Osteoblast (primary cell): Measurements from ENCODE around the gene EDEM3. TPM values are rescaled to one million over a fixed set of nuclear protein-coding genes. Genes with fewer than 3 reads are reported as not detected.
A peak's percentile ranks its signal among the peaks of the same experiment; 100 is the strongest.

Experiments used
- DNase-seq: peaks from one replicate; pipeline ENCODE4 v3.0.0; 2011; ENCODE audit warnings: low spot score, mixed read lengths; ENCODE audit not compliant: insufficient read length; ENCODE audit errors: missing footprints
- H2AFZ ChIP-seq: 2 replicates; pipeline ENCODE4 v1.6.0; 2011; ENCODE audit warnings: mild to moderate bottlenecking, low read length
- H3K27ac ChIP-seq: 2 replicates; pipeline ENCODE4 v1.5.1; 2011; ENCODE audit warnings: mild to moderate bottlenecking, low read depth, low read length, moderate library complexity
- H3K27me3 ChIP-seq: 2 replicates; pipeline ENCODE4 v1.6.0; 2012; ENCODE audit warnings: mild to moderate bottlenecking, control low read depth, inconsistent platforms, low read length, moderate library complexity; ENCODE audit not compliant: insufficient read depth
- H3K36me3 ChIP-seq: 2 replicates; pipeline ENCODE4 v1.5.1; 2011; ENCODE audit warnings: mild to moderate bottlenecking, low read length, control low read depth, moderate library complexity; ENCODE audit not compliant: insufficient read depth
- H3K4me1 ChIP-seq: 2 replicates; pipeline ENCODE4 v1.5.1; 2011; ENCODE audit warnings: mild to moderate bottlenecking, low read length, control low read depth, moderate library complexity; ENCODE audit not compliant: insufficient read depth
- H3K4me2 ChIP-seq: 2 replicates; pipeline ENCODE4 v1.6.0; 2011; ENCODE audit warnings: mild to moderate bottlenecking, low read length; ENCODE audit not compliant: insufficient read depth
- H3K4me3 ChIP-seq: fragments of 200-600 bp; sonication (generic); 3 replicates; pipeline ENCODE4 v1.5.1; 2012; ENCODE audit warnings: mild to moderate bottlenecking, low read length, inconsistent platforms; ENCODE audit not compliant: insufficient read depth
- H3K79me2 ChIP-seq: 2 replicates; pipeline ENCODE4 v1.6.0; 2012; ENCODE audit warnings: mild to moderate bottlenecking, low read length, control low read depth, inconsistent platforms; ENCODE audit not compliant: insufficient read depth
- H3K9me3 ChIP-seq: 2 replicates; pipeline ENCODE4 v1.5.1; 2011; ENCODE audit warnings: low read depth, low read length, control low read depth
- H4K20me1 ChIP-seq: 2 replicates; pipeline ENCODE4 v1.6.0; 2012; ENCODE audit warnings: mild to moderate bottlenecking, low read length, control low read depth; ENCODE audit not compliant: insufficient read depth
- total RNA-seq: library from RNA; depleted of rRNA; stranded (reverse); fragments of >200 nt; gene quantifications from 2 replicates; pipeline ENCODE4 v1.2.3, GENCODE V29; 2012
- TF ChIP-seq, protein P1 (sequence below): IDR thresholded peaks from 2 replicates; pipeline ENCODE4 v1.5.1; 2011; ENCODE audit warnings: mild to moderate bottlenecking, low read depth, low read length, moderate library complexity; ENCODE audit errors: extremely low read depth

Gene EDEM3
- total RNA-seq, 1 donor, result 43.1 TPM

GRCh38 chr1:184792450-184792969 lies 37.9 kb upstream of the EDEM3 start:
- Histone ChIP-seq H2AFZ (peak overlapping the region; percentile 84), H4K20me1 (no peaks in the 10 kb centered on the region), H3K36me3 (no peaks in the 10 kb centered on the region), H3K4me2 (peak overlapping the region; percentile 62), H3K27me3 (no peaks in the 10 kb centered on the region), H3K4me3 (peak overlapping the region; percentile 2), H3K27ac (peak overlapping the region; percentile 95), H3K79me2 (no peaks in the 10 kb centered on the region), H3K9me3 (no peaks in the 10 kb centered on the region), H3K4me1 (peaks cover 29% of the 10 kb centered on the region)
- TF ChIP-seq, protein P1, sequence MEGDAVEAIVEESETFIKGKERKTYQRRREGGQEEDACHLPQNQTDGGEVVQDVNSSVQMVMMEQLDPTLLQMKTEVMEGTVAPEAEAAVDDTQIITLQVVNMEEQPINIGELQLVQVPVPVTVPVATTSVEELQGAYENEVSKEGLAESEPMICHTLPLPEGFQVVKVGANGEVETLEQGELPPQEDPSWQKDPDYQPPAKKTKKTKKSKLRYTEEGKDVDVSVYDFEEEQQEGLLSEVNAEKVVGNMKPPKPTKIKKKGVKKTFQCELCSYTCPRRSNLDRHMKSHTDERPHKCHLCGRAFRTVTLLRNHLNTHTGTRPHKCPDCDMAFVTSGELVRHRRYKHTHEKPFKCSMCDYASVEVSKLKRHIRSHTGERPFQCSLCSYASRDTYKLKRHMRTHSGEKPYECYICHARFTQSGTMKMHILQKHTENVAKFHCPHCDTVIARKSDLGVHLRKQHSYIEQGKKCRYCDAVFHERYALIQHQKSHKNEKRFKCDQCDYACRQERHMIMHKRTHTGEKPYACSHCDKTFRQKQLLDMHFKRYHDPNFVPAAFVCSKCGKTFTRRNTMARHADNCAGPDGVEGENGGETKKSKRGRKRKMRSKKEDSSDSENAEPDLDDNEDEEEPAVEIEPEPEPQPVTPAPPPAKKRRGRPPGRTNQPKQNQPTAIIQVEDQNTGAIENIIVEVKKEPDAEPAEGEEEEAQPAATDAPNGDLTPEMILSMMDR, result no peak
- DNase-seq, result peak; percentile 89

GRCh38 chr1:184791550-184791900 lies 36.9 kb upstream of the EDEM3 start:
- Histone ChIP-seq H4K20me1 (no peaks in the 10 kb centered on the region), H3K27ac (peak overlapping the region; percentile 95), H3K27me3 (no peaks in the 10 kb centered on the region), H2AFZ (no peak overlapping the region), H3K9me3 (no peaks in the 10 kb centered on the region), H3K4me1 (peaks cover 29% of the 10 kb centered on the region), H3K79me2 (no peaks in the 10 kb centered on the region), H3K36me3 (no peaks in the 10 kb centered on the region), H3K4me3 (no peak overlapping the region), H3K4me2 (peak overlapping the region; percentile 45)
- peak; percentile 56 for DNase-seq
- TF ChIP-seq, protein P1, result no peak

- Histone ChIP-seq H3K4me1 (peaks cover 29% of the 10 kb centered on the region), H3K27me3 (no peaks in the 10 kb centered on the region), H3K36me3 (no peaks in the 10 kb centered on the region), H3K4me2 (peak overlapping the region; percentile 45), H3K79me2 (no peaks in the 10 kb centered on the region), H3K27ac (peak overlapping the region; percentile 95), H4K20me1 (no peaks in the 10 kb centered on the region), H3K4me3 (no peak overlapping the region), H3K9me3 (no peaks in the 10 kb centered on the region), H2AFZ (no peak overlapping the region)
- TF ChIP-seq, protein P1, result no peak
- DNase-seq, result no peak
Observed at GRCh38 chr1:184790642-184791549, 36.2 kb upstream of the EDEM3 start.

DNA sequence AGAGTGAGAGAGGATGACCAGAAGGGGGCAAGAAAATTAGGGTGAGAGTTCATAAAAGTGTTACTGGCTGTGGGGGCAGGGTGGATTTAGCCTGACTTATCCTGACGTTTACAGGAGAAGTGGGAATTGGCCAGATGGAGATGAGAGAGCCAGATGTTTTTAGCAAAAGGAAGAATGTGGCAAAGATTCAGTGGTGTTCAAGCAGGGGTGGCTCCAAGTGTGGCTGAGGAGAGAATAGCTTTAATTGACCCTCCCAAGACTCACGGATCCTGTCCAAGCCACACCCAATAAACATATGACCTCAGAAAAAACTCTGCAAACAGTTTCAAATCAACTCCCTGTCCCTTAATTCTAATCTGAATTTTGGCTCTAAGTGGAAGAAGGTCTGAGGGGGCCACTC lies 35.2 kb upstream of the EDEM3 start:
- Histone ChIP-seq H3K4me1 (peaks cover 29% of the 10 kb centered on the region), H3K4me3 (no peak overlapping the region), H4K20me1 (no peaks in the 10 kb centered on the region), H3K79me2 (no peaks in the 10 kb centered on the region), H3K4me2 (no peak overlapping the region), H2AFZ (peak overlapping the region; percentile 4), H3K9me3 (no peaks in the 10 kb centered on the region), H3K27me3 (no peaks in the 10 kb centered on the region), H3K27ac (no peak overlapping the region), H3K36me3 (no peaks in the 10 kb centered on the region)
- DNase-seq, result no peak
- TF ChIP-seq, protein P1, result no peak
